ENCODE data around the gene CD96. TPM values are rescaled to one million over a fixed set of nuclear protein-coding genes. Genes with fewer than 3 reads are reported as not detected.
"Not testable (repeated sequence)": the region's sequence is repeated elsewhere in the genome, so short reads cannot be mapped to it uniquely, and the experiment has no call there.

The CD96 gene
- total RNA-seq, 1 donor from 2014 or later, result under 0.01 TPM

GRCh38 chr3:111548092-111548491 lies 6.1 kb downstream of the CD96 start:
- H3K27me3 ChIP-seq (ENCODE audit: control insufficient read depth in 3 of 3, insufficient read depth in 3 of 3, low read length in 3 of 3), result no peaks in the 10 kb centered on the region
- H3K9me3 ChIP-seq (ENCODE audit: control insufficient read depth in 3 of 3, low read length in 3 of 3), result no peaks in the 10 kb centered on the region
- H3K4me3 ChIP-seq (ENCODE audit: low read length in 3 of 3), result no peak overlapping the region
- no peaks in the 10 kb centered on the region for H3K4me1 ChIP-seq (ENCODE audit: control insufficient read depth in 3 of 3, insufficient read depth in 3 of 3, low read length in 3 of 3)
- no peaks in the 10 kb centered on the region for H3K36me3 ChIP-seq (ENCODE audit: control insufficient read depth in 3 of 3, insufficient read depth in 3 of 3, low read length in 3 of 3)
- no peak overlapping the region for H3K9ac ChIP-seq (ENCODE audit: low read depth in 1 of 3, low read length in 3 of 3)
- no peak overlapping the region for H3K27ac ChIP-seq (ENCODE audit: low read depth, low read length)

GRCh38 chr3:111548756-111549155 lies 6.8 kb downstream of the CD96 start:
- Histone ChIP-seq H3K27me3 (ENCODE audit: control insufficient read depth in 3 of 3, insufficient read depth in 3 of 3, low read length in 3 of 3) (no peaks in the 10 kb centered on the region), H3K4me1 (ENCODE audit: control insufficient read depth in 3 of 3, insufficient read depth in 3 of 3, low read length in 3 of 3) (no peaks in the 10 kb centered on the region), H3K4me3 (ENCODE audit: low read length in 3 of 3) (no peak overlapping the region), H3K9ac (ENCODE audit: low read depth in 1 of 3, low read length in 3 of 3) (no peak overlapping the region), H3K36me3 (ENCODE audit: control insufficient read depth in 3 of 3, insufficient read depth in 3 of 3, low read length in 3 of 3) (no peaks in the 10 kb centered on the region), H3K27ac (ENCODE audit: low read depth, low read length) (no peak overlapping the region), H3K9me3 (ENCODE audit: control insufficient read depth in 3 of 3, low read length in 3 of 3) (no peaks in the 10 kb centered on the region)

- H3K9me3 ChIP-seq (ENCODE audit: control insufficient read depth in 3 of 3, low read length in 3 of 3); H3K36me3 ChIP-seq (ENCODE audit: control insufficient read depth in 3 of 3, insufficient read depth in 3 of 3, low read length in 3 of 3); H3K9ac ChIP-seq (ENCODE audit: low read depth in 1 of 3, low read length in 3 of 3); H3K27me3 ChIP-seq (ENCODE audit: control insufficient read depth in 3 of 3, insufficient read depth in 3 of 3, low read length in 3 of 3); H3K4me3 ChIP-seq (ENCODE audit: low read length in 3 of 3); H3K4me1 ChIP-seq (ENCODE audit: control insufficient read depth in 3 of 3, insufficient read depth in 3 of 3, low read length in 3 of 3); H3K27ac ChIP-seq (ENCODE audit: low read depth, low read length): not testable (repeated sequence)
Observed at GRCh38 chr3:111561902-111562301, 19.9 kb downstream of the CD96 start.

- no peaks in the 10 kb centered on the region for H3K36me3 ChIP-seq (ENCODE audit: control insufficient read depth in 3 of 3, insufficient read depth in 3 of 3, low read length in 3 of 3)
- no peak overlapping the region for H3K9ac ChIP-seq (ENCODE audit: low read depth in 1 of 3, low read length in 3 of 3)
- H3K9me3 ChIP-seq (ENCODE audit: control insufficient read depth in 3 of 3, low read length in 3 of 3), result no peaks in the 10 kb centered on the region
- H3K27ac ChIP-seq (ENCODE audit: low read depth, low read length), result no peak overlapping the region
- H3K4me1 ChIP-seq (ENCODE audit: control insufficient read depth in 3 of 3, insufficient read depth in 3 of 3, low read length in 3 of 3), result no peaks in the 10 kb centered on the region
- H3K27me3 ChIP-seq (ENCODE audit: control insufficient read depth in 3 of 3, insufficient read depth in 3 of 3, low read length in 3 of 3), result no peaks in the 10 kb centered on the region
- H3K4me3 ChIP-seq (ENCODE audit: low read length in 3 of 3), result no peak overlapping the region
Observed at GRCh38 chr3:111566844-111567243, 24.8 kb downstream of the CD96 start.

- no peaks in the 10 kb centered on the region for H3K4me1 ChIP-seq (ENCODE audit: control insufficient read depth in 3 of 3, insufficient read depth in 3 of 3, low read length in 3 of 3)
- H3K27me3 ChIP-seq (ENCODE audit: control insufficient read depth in 3 of 3, insufficient read depth in 3 of 3, low read length in 3 of 3), result no peaks in the 10 kb centered on the region
- H3K36me3 ChIP-seq (ENCODE audit: control insufficient read depth in 3 of 3, insufficient read depth in 3 of 3, low read length in 3 of 3), result no peaks in the 10 kb centered on the region
- H3K27ac ChIP-seq (ENCODE audit: low read depth, low read length), result no peak overlapping the region
- H3K9me3 ChIP-seq (ENCODE audit: control insufficient read depth in 3 of 3, low read length in 3 of 3), result no peaks in the 10 kb centered on the region
- no peak overlapping the region for H3K4me3 ChIP-seq (ENCODE audit: low read length in 3 of 3)
- H3K9ac ChIP-seq (ENCODE audit: low read depth in 1 of 3, low read length in 3 of 3), result no peak overlapping the region
Observed at GRCh38 chr3:111568355-111568754, 26.4 kb downstream of the CD96 start.

GRCh38 chr3:111568911-111569310 lies 26.9 kb downstream of the CD96 start:
- no peaks in the 10 kb centered on the region for H3K27me3 ChIP-seq (ENCODE audit: control insufficient read depth in 3 of 3, insufficient read depth in 3 of 3, low read length in 3 of 3)
- no peak overlapping the region for H3K4me3 ChIP-seq (ENCODE audit: low read length in 3 of 3)
- no peaks in the 10 kb centered on the region for H3K36me3 ChIP-seq (ENCODE audit: control insufficient read depth in 3 of 3, insufficient read depth in 3 of 3, low read length in 3 of 3)
- no peaks in the 10 kb centered on the region for H3K4me1 ChIP-seq (ENCODE audit: control insufficient read depth in 3 of 3, insufficient read depth in 3 of 3, low read length in 3 of 3)
- H3K9me3 ChIP-seq (ENCODE audit: control insufficient read depth in 3 of 3, low read length in 3 of 3), result no peaks in the 10 kb centered on the region
- no peak overlapping the region for H3K9ac ChIP-seq (ENCODE audit: low read depth in 1 of 3, low read length in 3 of 3)
- H3K27ac ChIP-seq (ENCODE audit: low read depth, low read length), result no peak overlapping the region

GRCh38 chr3:111570404-111571030 lies 28.5 kb downstream of the CD96 start:
- no peaks in the 10 kb centered on the region for H3K4me1 ChIP-seq (ENCODE audit: control insufficient read depth in 3 of 3, insufficient read depth in 3 of 3, low read length in 3 of 3)
- no peak overlapping the region for H3K27ac ChIP-seq (ENCODE audit: low read depth, low read length)
- H3K36me3 ChIP-seq (ENCODE audit: control insufficient read depth in 3 of 3, insufficient read depth in 3 of 3, low read length in 3 of 3), result no peaks in the 10 kb centered on the region
- no peaks in the 10 kb centered on the region for H3K27me3 ChIP-seq (ENCODE audit: control insufficient read depth in 3 of 3, insufficient read depth in 3 of 3, low read length in 3 of 3)
- no peak overlapping the region for H3K9ac ChIP-seq (ENCODE audit: low read depth in 1 of 3, low read length in 3 of 3)
- H3K4me3 ChIP-seq (ENCODE audit: low read length in 3 of 3), result no peak overlapping the region
- no peaks in the 10 kb centered on the region for H3K9me3 ChIP-seq (ENCODE audit: control insufficient read depth in 3 of 3, low read length in 3 of 3)

- no peak overlapping the region for H3K27ac ChIP-seq (ENCODE audit: low read depth, low read length)
- no peaks in the 10 kb centered on the region for H3K4me1 ChIP-seq (ENCODE audit: control insufficient read depth in 3 of 3, insufficient read depth in 3 of 3, low read length in 3 of 3)
- H3K36me3 ChIP-seq (ENCODE audit: control insufficient read depth in 3 of 3, insufficient read depth in 3 of 3, low read length in 3 of 3), result no peaks in the 10 kb centered on the region
- H3K4me3 ChIP-seq (ENCODE audit: low read length in 3 of 3), result no peak overlapping the region
- H3K9me3 ChIP-seq (ENCODE audit: control insufficient read depth in 3 of 3, low read length in 3 of 3), result no peaks in the 10 kb centered on the region
- H3K9ac ChIP-seq (ENCODE audit: low read depth in 1 of 3, low read length in 3 of 3), result no peak overlapping the region
- H3K27me3 ChIP-seq (ENCODE audit: control insufficient read depth in 3 of 3, insufficient read depth in 3 of 3, low read length in 3 of 3), result no peaks in the 10 kb centered on the region
Observed at GRCh38 chr3:111571282-111571681, 29.3 kb downstream of the CD96 start.

- Histone ChIP-seq H3K27me3 (ENCODE audit: control insufficient read depth in 3 of 3, insufficient read depth in 3 of 3, low read length in 3 of 3) (no peaks in the 10 kb centered on the region), H3K9ac (ENCODE audit: low read depth in 1 of 3, low read length in 3 of 3) (no peak overlapping the region), H3K4me3 (ENCODE audit: low read length in 3 of 3) (no peak overlapping the region), H3K27ac (ENCODE audit: low read depth, low read length) (no peak overlapping the region), H3K4me1 (ENCODE audit: control insufficient read depth in 3 of 3, insufficient read depth in 3 of 3, low read length in 3 of 3) (no peaks in the 10 kb centered on the region), H3K36me3 (ENCODE audit: control insufficient read depth in 3 of 3, insufficient read depth in 3 of 3, low read length in 3 of 3) (no peaks in the 10 kb centered on the region), H3K9me3 (ENCODE audit: control insufficient read depth in 3 of 3, low read length in 3 of 3) (no peaks in the 10 kb centered on the region)
Observed at GRCh38 chr3:111571907-111572460, 30.0 kb downstream of the CD96 start.

- H3K4me1 ChIP-seq (ENCODE audit: control insufficient read depth in 3 of 3, insufficient read depth in 3 of 3, low read length in 3 of 3), result no peaks in the 10 kb centered on the region
- no peak overlapping the region for H3K9ac ChIP-seq (ENCODE audit: low read depth in 1 of 3, low read length in 3 of 3)
- no peaks in the 10 kb centered on the region for H3K36me3 ChIP-seq (ENCODE audit: control insufficient read depth in 3 of 3, insufficient read depth in 3 of 3, low read length in 3 of 3)
- no peaks in the 10 kb centered on the region for H3K27me3 ChIP-seq (ENCODE audit: control insufficient read depth in 3 of 3, insufficient read depth in 3 of 3, low read length in 3 of 3)
- no peak overlapping the region for H3K4me3 ChIP-seq (ENCODE audit: low read length in 3 of 3)
- no peaks in the 10 kb centered on the region for H3K9me3 ChIP-seq (ENCODE audit: control insufficient read depth in 3 of 3, low read length in 3 of 3)
- H3K27ac ChIP-seq (ENCODE audit: low read depth, low read length), result no peak overlapping the region
Observed at GRCh38 chr3:111577113-111577512, 35.1 kb downstream of the CD96 start.

Data from skeletal muscle tissue (tissue), 4 donors.